T-cell (primary cell): Measurements from ENCODE around the gene STARD7. TPM values are rescaled to one million over a fixed set of nuclear protein-coding genes. Genes with fewer than 3 reads are reported as not detected.

Experiments
- ATAC-seq, 4 experiments: fragments of 200-7000 bp in 3 of 4; fragments of 150-1000 bp in 1 of 4; cut with Tn5 transposase; replicated peaks in 1 of 4; 1 replicate in 3 of 4; 2 replicates in 1 of 4; pipeline ENCODE4 v1.10.0; 2021; ENCODE audit warnings: moderate library complexity in 3 of 4, mild to moderate bottlenecking in 2 of 4, moderate number of reproducible peaks in 1 of 4
- CTCF ChIA-PET, 2 donors: fragments of 300-600 bp; sonication (Branson Sonifier 250); formaldehyde crosslinking; loops; one replicate each; lab custom pipeline; 2022; ENCODE audit warnings: antibody characterized with exemption in 2 of 2; lab: Charles Lee
- POLR2A ChIA-PET, 2 donors: fragments of 300-600 bp; sonication (Branson Sonifier 250); formaldehyde crosslinking; loops; one replicate each; lab custom pipeline; 2022; ENCODE audit warnings: antibody characterized with exemption in 2 of 2; lab: Charles Lee
- DNase-seq, 35 experiments: peaks; one replicate each; pipeline versions ENCODE4 v3.0.0 to v3.0.0-alpha.2; 2013 to 2023
- H3K27ac ChIP-seq: one replicate; pipeline ENCODE4 v1.5.1; 2013; ENCODE audit warnings: low read length
- H3K27me3 ChIP-seq, 2 experiments: replicated peaks in 1 of 2; 1 replicate in 1 of 2; 2 replicates in 1 of 2; pipeline versions ENCODE4 v1.6.1 to v1.7.0; 2013; ENCODE audit warnings: low read length in 1 of 2, mixed read lengths in 1 of 2; ENCODE audit not compliant: control insufficient read depth in 2 of 2, insufficient read depth in 2 of 2; ENCODE audit errors: extremely low read depth in 1 of 2
- H3K36me3 ChIP-seq, 2 donors: 1 replicate in 1 of 2; 2 replicates in 1 of 2; pipeline versions ENCODE4 v1.6.1 to v1.7.0; 2013; ENCODE audit warnings: low read length in 1 of 2; ENCODE audit not compliant: control insufficient read depth in 2 of 2, insufficient read depth in 1 of 2; ENCODE audit errors: extremely low read depth in 1 of 2
- H3K4me1 ChIP-seq, 2 experiments: 1 replicate in 1 of 2; 2 replicates in 1 of 2; pipeline versions ENCODE4 v1.6.1 to v1.7.0; 2013; ENCODE audit warnings: low read length in 2 of 2, mixed read lengths in 1 of 2; ENCODE audit not compliant: insufficient read depth in 2 of 2, control insufficient read depth in 1 of 2; ENCODE audit errors: extremely low read depth in 1 of 2
- H3K4me3 ChIP-seq, 2 donors: 1 replicate in 1 of 2; 2 replicates in 1 of 2; pipeline versions ENCODE4 v1.5.1 to v1.7.0; 2013; ENCODE audit warnings: mild to moderate bottlenecking in 2 of 2, low read length in 1 of 2, moderate library complexity in 1 of 2; ENCODE audit not compliant: control insufficient read depth in 1 of 2; ENCODE audit errors: extremely low read depth in 1 of 2
- H3K9me3 ChIP-seq: 2 replicates; pipeline ENCODE4 v1.7.0; 2013
- H3K27ac Mint-ChIP-seq, 2 donors: one replicate each; pipeline ENCODE4 v1.8.0; 2020 to 2021; ENCODE audit warnings: mild to moderate bottlenecking in 2 of 2, mixed read lengths in 2 of 2
- H3K27me3 Mint-ChIP-seq, 2 donors: one replicate each; pipeline ENCODE4 v1.8.0; 2021 to 2022; ENCODE audit warnings: mixed read lengths in 2 of 2
- H3K36me3 Mint-ChIP-seq: one replicate; pipeline ENCODE4 v1.8.0; 2021; ENCODE audit warnings: mixed read lengths
- H3K4me1 Mint-ChIP-seq, 3 donors: one replicate each; pipeline ENCODE4 v1.8.0; 2020 to 2022; ENCODE audit warnings: mixed read lengths in 3 of 3, mild to moderate bottlenecking in 1 of 3
- H3K4me3 Mint-ChIP-seq, 3 donors: one replicate each; pipeline ENCODE4 v1.8.0; 2020 to 2022; ENCODE audit warnings: mild to moderate bottlenecking in 3 of 3, mixed read lengths in 3 of 3, moderate library complexity in 3 of 3
- H3K9me3 Mint-ChIP-seq, 3 donors: one replicate each; pipeline ENCODE4 v1.8.0; 2020 to 2022; ENCODE audit warnings: mixed read lengths in 3 of 3
- WGBS: methylation state at CpG from one replicate; pipeline ENCODE4 v1.1.5; 2013; ENCODE audit warnings: missing lambda C conversion rate; ENCODE audit not compliant: insufficient coverage; 5-methylcytosine and 5-hydroxymethylcytosine counted together
- total RNA-seq, 35 experiments: library from RNA in 6 of 35; stranded (reverse) in 6 of 35; fragments of 120-200 nt in 1 of 35; gene quantifications; one replicate each; pipeline versions ENCODE4 v1.2.1 to v1.2.4 and lab custom pipeline; 2013 to 2026

Gene STARD7
- total RNA-seq, 5 donors from 2014 or later (not counting 1 experiment from before 2014, with no cell fraction given), result 65.0 to 95.3 (median 84.4) TPM

DNA sequence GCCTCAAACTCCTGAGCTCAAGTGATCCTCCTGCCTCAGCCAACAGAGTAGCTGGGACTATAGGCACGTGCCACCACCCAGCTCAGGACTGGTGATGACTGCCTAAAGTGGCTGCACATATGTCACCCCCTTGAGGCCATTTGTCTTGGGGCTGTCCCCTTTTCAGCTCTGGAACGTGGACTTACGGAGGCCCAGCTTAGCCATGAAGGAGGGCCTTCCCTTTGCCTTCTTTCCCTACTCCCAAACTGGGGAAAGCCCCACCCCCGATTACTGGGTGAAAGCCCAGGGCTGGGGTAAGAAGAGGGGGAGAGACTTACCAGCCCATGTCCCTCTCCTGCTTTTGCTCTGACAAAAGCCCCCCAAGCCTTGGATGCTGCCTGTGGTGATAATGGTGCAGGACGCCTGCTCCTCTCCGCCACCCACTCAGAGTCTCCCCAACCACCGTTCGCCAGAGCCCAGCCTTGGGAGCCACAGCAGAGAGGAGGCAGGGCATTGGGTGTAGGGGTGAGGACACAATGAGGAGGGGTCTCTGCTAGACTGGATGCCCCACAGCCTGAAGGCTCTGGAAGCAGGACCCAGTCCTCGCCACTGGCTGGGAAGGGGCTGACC is 60.9 kb downstream of the STARD7 start:
- ChIA-PET CTCF (interaction anchor here (0.6 to 2.7 kb wide), 5 partner anchors 8 to 155 kb away, joined by 3 to 16 read pairs (median 5); no protein-coding TSS in a partner anchor), POLR2A (interaction anchor here (0.6 to 1.0 kb wide), 3 partner anchors 15 to 407 kb away, joined by 3 to 6 read pairs (median 3); no protein-coding TSS in a partner anchor)
- 68% methylated on average over 2 of the region's 9 CpGs for WGBS
- Histone ChIP-seq H3K4me3 (peak overlapping the region in 1 of 2 donors; percentile 15), H3K27me3 (no peaks in the 10 kb centered on the region), H3K4me1 (peaks cover 43 to 88% of the 10 kb centered on the region in 2 experiments), H3K27ac (peak overlapping the region; percentile 95), H3K36me3 (peaks cover 3 to 11% of the 10 kb centered on the region in 2 donors), H3K9me3 (no peaks in the 10 kb centered on the region)
- Mint-ChIP-seq H3K4me1 (peaks cover 79 to 85% (median 80%) of the 10 kb centered on the region in 3 donors), H3K36me3 (peaks cover 13% of the 10 kb centered on the region), H3K4me3 (peak overlapping the region; percentile 37 to 97 (median 57)), H3K27ac (peak overlapping the region; percentile 97 to 99), H3K27me3 (no peaks in the 10 kb centered on the region), H3K9me3 (no peaks in the 10 kb centered on the region)
- ATAC-seq (no peak), DNase-seq (peak in 4 of 35 experiments; percentile 14 to 38 (median 20))

DNA sequence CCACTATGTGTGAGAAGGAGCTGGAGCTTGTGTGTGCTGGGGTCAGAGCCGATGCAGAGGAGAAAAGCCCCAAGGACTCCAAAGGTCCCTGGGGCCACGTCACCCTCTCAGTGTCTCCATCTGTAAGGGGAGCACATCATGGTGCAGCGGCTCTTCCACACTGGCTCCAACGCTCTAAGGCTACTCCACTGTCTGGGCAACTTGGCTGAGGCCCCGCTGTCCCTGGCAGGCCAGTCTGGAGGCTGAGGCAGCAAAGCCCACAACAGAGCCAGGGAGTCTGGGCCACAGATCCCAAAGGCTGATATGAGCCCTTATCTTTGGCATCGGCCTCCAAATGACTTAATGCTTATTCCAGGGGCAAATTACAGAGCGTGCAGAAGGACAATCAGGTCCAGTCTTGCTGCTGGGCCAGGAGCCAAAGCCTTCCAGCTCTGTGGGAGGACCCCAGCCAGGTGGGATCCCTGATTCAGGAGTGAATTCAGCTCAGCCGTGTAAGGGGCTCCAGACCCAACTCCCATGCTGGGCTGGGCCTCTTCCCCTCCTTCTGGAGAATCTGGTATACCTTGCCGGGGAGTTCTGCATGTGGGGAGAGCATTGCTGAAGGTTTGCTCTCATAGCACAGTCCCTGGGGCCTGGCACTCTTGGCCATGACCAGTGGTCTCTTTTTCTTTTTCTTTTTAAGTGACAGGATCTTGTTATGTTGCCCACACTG is 61.6 kb downstream of the STARD7 start:
- ATAC-seq, result no peak
- ChIA-PET POLR2A (interaction anchor here (0.6 to 1.0 kb wide), 3 partner anchors 9 to 28 kb away, joined by 3 read pairs; no protein-coding TSS in a partner anchor), CTCF (interaction anchor here (1.6 to 2.7 kb wide), 3 partner anchors 8 to 28 kb away, joined by 5 to 8 read pairs (median 7); no protein-coding TSS in a partner anchor)
- Mint-ChIP-seq H3K4me1 (peaks cover 80 to 86% (median 80%) of the 10 kb centered on the region in 3 donors), H3K27ac (peak overlapping the region; percentile 97 to 99), H3K36me3 (peaks cover 13% of the 10 kb centered on the region), H3K4me3 (peak overlapping the region; percentile 74 to 97 (median 81)), H3K27me3 (no peaks in the 10 kb centered on the region), H3K9me3 (no peaks in the 10 kb centered on the region)
- H3K36me3 ChIP-seq, result peaks cover 6 to 16% of the 10 kb centered on the region in 2 donors
- WGBS, result 54% methylated on average over 6 of the region's 9 CpGs
- peaks cover 42 to 88% of the 10 kb centered on the region in 2 experiments for H3K4me1 ChIP-seq
- DNase-seq, result peak in 1 of 35 experiments; percentile 13
- H3K9me3 ChIP-seq, result no peaks in the 10 kb centered on the region
- H3K4me3 ChIP-seq, result peak overlapping the region; percentile 28 to 41
- peak overlapping the region; percentile 95 for H3K27ac ChIP-seq
- no peaks in the 10 kb centered on the region for H3K27me3 ChIP-seq

GRCh38 chr2:96146153-96146880 is 62.3 kb downstream of the STARD7 start:
- H3K4me1 Mint-ChIP-seq, result peaks cover 76 to 84% (median 77%) of the 10 kb centered on the region in 3 donors
- peak overlapping the region; percentile 97 to 99 for H3K27ac Mint-ChIP-seq
- H3K9me3 ChIP-seq, result no peaks in the 10 kb centered on the region
- H3K9me3 Mint-ChIP-seq, result no peaks in the 10 kb centered on the region
- peak overlapping the region; percentile 41 to 73 for H3K4me3 ChIP-seq
- ATAC-seq (peak; percentile 50 to 58 (median 53)), DNase-seq (peak; percentile 78 to 95 (median 90))
- H3K4me3 Mint-ChIP-seq, result peak overlapping the region; percentile 74 to 97 (median 81)
- no peaks in the 10 kb centered on the region for H3K27me3 Mint-ChIP-seq
- CTCF ChIA-PET, result interaction anchor here (1.7 to 2.7 kb wide), 2 partner anchors 28 kb away, joined by 7 to 8 read pairs; no protein-coding TSS in a partner anchor
- H3K27ac ChIP-seq, result peak overlapping the region; percentile 95
- POLR2A ChIA-PET, result interaction anchor here (0.6 to 1.0 kb wide), 3 partner anchors 9 to 58 kb away, joined by 3 to 6 read pairs (median 3); no protein-coding TSS in a partner anchor
- no peaks in the 10 kb centered on the region for H3K27me3 ChIP-seq
- peaks cover 38 to 90% of the 10 kb centered on the region in 2 experiments for H3K4me1 ChIP-seq
- 0% methylated on average over 8 of the region's 20 CpGs for WGBS
- peaks cover 13% of the 10 kb centered on the region for H3K36me3 Mint-ChIP-seq
- peaks cover 6 to 16% of the 10 kb centered on the region in 2 donors for H3K36me3 ChIP-seq

DNA sequence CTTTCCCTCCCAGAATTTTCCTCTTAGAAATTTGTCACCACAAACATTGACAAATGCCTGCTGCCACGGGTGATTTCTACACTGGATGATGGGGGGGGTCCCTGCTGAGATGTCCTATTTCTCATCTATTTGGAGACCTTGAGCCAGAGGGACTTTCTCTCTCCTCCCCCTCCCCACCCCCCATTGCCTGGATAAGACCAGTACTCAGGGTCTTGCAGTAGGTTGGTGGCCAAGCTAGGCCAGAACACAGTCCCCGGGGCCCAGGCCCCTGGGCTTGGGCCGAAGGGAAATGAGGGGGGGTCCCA is 62.8 kb downstream of the STARD7 start:
- 0% methylated on average over 2 of the region's 3 CpGs for WGBS

GRCh38 chr2:96145036-96145847 is 63.4 kb downstream of the STARD7 start, which contains the start of gene DUSP2:
TSS of gene DUSP2 (minus strand) at chr2:96145440. CDS start at chr2:96145354, 86 bp downstream.
- no peaks in the 10 kb centered on the region for H3K9me3 Mint-ChIP-seq
- peak; percentile 74 to 93 (median 83) for DNase-seq
- H3K4me1 ChIP-seq, result peaks cover 34 to 87% of the 10 kb centered on the region in 2 experiments
- peaks cover 6 to 16% of the 10 kb centered on the region in 2 donors for H3K36me3 ChIP-seq
- peak within 1 kb of the TSS; percentile 90 to 97 (median 92) for H3K4me3 Mint-ChIP-seq
- ChIA-PET CTCF (interaction anchor here in 1 of 2 donors (1.7 to 4.1 kb wide), 2 partner anchors 29 to 30 kb away, joined by 7 to 33 read pairs; no protein-coding TSS in a partner anchor), POLR2A (interaction anchor here in 1 of 2 donors (0.8 kb wide), 1 partner anchor 15 kb away, joined by 3 read pairs; no protein-coding TSS in a partner anchor)
- H3K27me3 Mint-ChIP-seq, result no peaks in the 10 kb centered on the region
- peak within 1 kb of the TSS; percentile 77 to 89 for H3K4me3 ChIP-seq
- H3K27ac ChIP-seq, result peak within 1 kb of the TSS; percentile 95
- H3K27me3 ChIP-seq, result no peaks in the 10 kb centered on the region
- ATAC-seq, result peak; percentile 46 to 65 (median 63)
- H3K4me1 Mint-ChIP-seq, result peaks cover 66 to 77% (median 70%) of the 10 kb centered on the region in 3 donors
- H3K36me3 Mint-ChIP-seq, result peaks cover 13% of the 10 kb centered on the region
- WGBS, result 1% methylated on average over 81 of the region's 94 CpGs
- no peaks in the 10 kb centered on the region for H3K9me3 ChIP-seq
- H3K27ac Mint-ChIP-seq, result peak within 1 kb of the TSS; percentile 97 to 99

More for the DNA sequence above, 62.8 kb downstream of the STARD7 start:
- peaks cover 71 to 83% (median 75%) of the 10 kb centered on the region in 3 donors for H3K4me1 Mint-ChIP-seq
- H3K27me3 ChIP-seq, result no peaks in the 10 kb centered on the region
- H3K4me1 ChIP-seq, result peaks cover 35 to 90% of the 10 kb centered on the region in 2 experiments
- H3K27ac ChIP-seq, result peak overlapping the region; percentile 95
- peak overlapping the region; percentile 41 to 73 for H3K4me3 ChIP-seq
- H3K9me3 ChIP-seq, result no peaks in the 10 kb centered on the region
- CTCF ChIA-PET, result interaction anchor here in 1 of 2 donors (1.7 kb wide), 1 partner anchor 29 kb away, joined by 7 read pairs; no protein-coding TSS in a partner anchor
- DNase-seq, result peak in 3 of 35 experiments; percentile 23 to 31 (median 23)
- H3K4me3 Mint-ChIP-seq, result peak overlapping the region; percentile 74 to 97 (median 81)
- H3K27ac Mint-ChIP-seq, result peak overlapping the region; percentile 97 to 99
- H3K27me3 Mint-ChIP-seq, result no peaks in the 10 kb centered on the region
- ATAC-seq, result no peak
- peaks cover 6 to 16% of the 10 kb centered on the region in 2 donors for H3K36me3 ChIP-seq
- H3K36me3 Mint-ChIP-seq, result peaks cover 13% of the 10 kb centered on the region
- POLR2A ChIA-PET, result interaction anchor here (0.6 to 0.9 kb wide), 2 partner anchors 14 to 59 kb away, joined by 3 to 6 read pairs; no protein-coding TSS in a partner anchor
- no peaks in the 10 kb centered on the region for H3K9me3 Mint-ChIP-seq
